GM21360 (cell line): ENCODE measurements around the gene MAGT1.
"Not testable (repeated sequence)": the region's sequence is repeated elsewhere in the genome, so short reads cannot be mapped to it uniquely, and the experiment has no call there.

Source experiments
- ATAC-seq: cut with Tn5 transposase; IDR thresholded peaks from one replicate; pipeline ENCODE4 v1.9.1; 2021; ENCODE audit warnings: mild to moderate bottlenecking, moderate library complexity; ENCODE audit not compliant: unreplicated experiment

Gene MAGT1

DNA sequence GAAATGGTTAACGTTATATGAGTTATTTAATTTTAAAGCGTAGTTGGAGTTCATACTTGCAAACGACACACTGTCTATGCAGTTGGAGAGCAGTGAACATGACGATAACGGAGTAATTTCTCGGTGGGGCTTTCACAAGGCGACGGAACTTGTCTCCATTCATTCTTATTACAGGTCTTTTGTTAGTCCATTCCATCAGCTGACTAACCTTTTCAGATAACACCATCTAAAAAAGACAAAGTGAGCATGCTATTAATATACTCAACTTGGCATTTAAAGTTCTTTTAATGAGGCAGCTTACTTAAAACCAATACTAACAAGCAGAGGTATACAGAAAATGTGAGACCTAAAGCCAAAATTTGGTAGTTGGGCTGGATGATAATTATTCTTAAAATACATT, 19.9 kb downstream of the MAGT1 start:
- no peak for ATAC-seq

DNA sequence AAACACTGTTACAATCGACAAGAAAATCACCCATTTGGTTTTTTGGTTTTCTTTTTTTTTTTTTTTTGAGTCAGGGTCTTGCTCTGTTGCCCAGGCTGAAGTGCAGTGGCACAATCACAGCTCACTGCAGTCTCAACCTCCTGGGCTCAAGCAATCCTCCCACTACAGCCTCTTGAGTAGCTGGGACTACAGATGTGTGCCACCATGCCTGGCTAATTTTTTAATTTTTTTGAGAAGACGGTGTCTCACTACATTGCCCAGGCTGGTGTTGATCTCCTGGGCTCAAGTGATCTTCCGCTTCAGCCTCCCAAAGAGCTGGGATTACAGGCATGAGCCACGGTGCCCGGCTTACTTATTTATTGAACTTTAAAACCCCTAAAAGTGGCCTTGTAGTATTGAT, 63.7 kb downstream of the MAGT1 start:
- ATAC-seq: not testable (repeated sequence)

DNA sequence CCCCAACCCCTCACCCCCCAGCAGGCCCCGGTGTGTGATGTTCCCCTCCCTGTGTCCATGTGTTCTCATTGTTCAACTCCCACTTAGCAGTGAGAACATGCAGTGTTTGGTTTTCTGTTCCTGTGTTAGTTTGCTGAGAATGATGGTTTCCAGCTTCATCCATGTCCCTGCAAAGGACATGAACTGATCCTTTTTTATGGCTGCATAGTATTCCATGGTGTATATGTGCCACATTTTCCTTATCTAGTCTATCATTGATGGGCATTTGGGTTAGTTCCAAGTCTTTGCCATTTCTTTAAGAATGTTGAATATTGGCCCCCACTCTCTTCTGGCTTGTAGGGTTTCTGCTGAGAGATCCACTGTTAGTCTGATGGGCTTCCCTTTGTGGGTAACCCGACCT, 73.2 kb downstream of the MAGT1 start:
- not testable (repeated sequence) for ATAC-seq

DNA sequence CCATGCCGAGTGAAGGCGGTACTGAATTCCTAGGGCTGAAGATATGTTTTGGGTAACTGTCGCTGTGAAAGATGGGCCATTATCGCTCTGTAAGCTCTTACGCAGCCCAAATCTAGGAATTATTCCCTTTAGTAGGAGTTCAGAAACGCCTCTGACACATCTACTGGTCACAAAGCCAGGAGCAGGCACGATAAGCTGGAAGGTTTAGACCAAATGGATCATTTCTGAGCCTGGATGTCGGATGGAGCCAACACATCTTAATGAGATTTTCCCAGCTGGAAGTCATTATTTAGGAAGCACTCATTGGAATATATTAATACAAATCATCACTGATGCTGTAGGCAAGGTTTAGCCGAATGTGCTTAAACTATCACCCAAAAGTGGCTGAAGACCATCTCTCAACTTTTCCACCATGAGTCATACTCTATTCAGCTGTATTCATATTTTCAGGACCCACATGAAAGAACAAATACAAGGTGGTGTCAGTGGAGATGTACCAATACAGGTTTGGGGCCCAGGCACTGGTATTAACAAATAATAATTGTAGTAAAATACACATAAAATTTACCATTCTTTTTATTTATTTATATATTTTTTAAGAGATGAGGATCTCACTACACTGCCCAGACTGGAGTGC, 75.0 kb downstream of the MAGT1 start:
- ATAC-seq: no peak

DNA sequence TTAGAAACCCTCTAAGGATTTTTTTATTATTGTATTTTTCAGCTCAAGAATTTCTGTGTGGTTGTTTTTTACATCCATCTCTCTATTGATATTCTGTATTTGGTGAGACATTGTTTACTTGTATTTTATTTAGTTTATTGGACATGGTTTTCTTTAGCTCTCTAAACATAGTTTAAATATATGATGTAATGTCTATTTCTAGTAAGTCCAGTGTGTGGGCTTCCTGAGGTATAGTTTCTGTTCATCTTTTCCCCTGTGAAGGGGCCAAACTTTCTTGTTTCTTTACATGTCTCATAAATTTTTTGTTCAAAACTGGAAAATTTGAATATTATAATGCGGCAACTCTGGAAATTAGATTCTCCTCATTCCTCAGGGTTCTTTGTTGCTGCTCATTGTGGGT, 81.0 kb downstream of the MAGT1 start:
- ATAC-seq: no peak

DNA sequence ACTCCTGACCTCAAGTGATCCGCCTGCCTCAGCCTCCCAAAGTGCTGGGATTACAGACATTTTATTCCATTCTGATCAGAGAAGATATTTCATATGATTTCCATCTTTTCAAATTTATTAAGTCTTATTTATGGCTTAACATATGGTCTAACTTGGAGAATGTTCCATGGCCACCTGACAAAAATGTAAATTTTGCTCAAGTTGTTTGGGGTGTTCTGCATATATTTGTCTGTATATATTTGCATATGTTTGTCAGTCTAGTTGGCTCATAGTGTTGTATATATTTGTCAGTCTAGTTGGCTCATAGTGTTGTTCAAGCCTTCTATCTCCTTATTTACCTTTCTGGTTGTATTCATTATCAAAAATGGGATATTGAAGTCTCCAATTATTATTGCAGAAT, 93.0 kb downstream of the MAGT1 start:
- no peak for ATAC-seq

DNA sequence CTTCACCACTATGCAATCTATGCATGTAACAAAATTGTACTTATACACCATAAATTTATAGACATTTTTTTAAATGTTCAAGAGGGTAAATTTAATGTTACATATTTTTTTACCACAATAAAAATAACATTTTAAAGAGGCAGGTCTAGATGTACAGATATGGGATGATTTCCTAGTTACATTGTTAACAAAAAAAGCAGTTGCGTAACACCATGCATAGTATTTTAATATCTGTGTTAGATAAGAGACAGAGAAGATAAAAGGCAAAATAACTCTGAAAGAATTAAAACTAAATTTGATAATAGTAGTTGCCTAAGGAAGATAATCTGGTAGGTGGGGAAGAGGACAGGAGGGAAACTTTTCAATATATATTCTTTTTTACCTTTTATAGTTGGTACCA, 100.1 kb downstream of the MAGT1 start:
- ATAC-seq: no peak

DNA sequence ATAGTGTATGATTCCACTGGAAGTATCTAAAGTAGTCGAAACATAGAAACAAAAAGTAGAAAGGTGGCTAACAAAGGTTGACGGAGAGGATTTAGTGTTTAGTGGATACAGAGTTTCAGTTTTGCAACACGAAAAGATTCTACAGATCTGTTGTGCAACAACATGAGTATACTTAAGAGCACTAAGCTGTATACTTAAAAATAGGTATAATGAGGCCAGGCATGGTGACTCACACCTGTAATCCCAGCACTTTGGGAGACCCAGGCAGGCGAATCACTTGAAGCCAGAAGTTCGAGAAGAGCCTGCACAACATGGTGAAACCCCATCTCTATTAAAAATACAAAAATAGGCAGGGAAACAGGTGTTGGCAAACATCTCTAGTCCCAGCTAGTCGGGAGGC, 101.3 kb downstream of the MAGT1 start:
- no peak for ATAC-seq

DNA sequence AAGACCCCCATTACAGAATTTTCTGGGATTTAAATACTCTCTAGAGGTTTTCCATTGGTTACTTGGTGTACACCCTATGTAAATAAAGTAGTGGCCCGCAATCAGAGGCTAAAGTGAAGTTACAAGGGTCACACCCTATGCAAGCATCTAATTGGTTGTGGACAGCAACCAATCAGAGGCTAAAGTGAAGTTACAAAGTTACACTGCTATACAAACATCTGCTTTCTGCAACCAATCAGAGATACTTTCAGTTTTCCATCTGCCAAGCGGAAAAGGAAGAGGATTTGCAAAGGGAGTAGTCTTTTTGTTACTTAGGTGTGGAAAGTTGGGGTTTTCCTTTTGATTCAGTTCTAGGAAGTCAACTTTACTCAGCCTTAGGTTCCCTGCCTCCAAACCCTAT, 107.2 kb downstream of the MAGT1 start:
- no peak for ATAC-seq

DNA sequence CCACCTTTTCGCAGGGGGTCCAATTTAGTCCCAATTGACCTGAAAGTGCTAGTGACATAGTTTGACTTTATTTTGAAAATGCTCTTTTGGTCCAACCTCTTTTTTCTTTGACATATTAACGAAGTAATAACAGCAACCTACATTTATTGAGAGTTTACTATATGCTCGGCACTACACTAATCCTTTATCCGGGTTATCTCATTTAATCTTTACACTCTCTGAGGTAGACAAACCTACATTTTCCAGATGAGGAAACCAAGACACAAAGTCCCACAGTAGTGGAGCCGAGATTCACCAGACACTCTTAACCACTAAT, 108.9 kb downstream of the MAGT1 start:
- peak; percentile 4 for ATAC-seq

DNA sequence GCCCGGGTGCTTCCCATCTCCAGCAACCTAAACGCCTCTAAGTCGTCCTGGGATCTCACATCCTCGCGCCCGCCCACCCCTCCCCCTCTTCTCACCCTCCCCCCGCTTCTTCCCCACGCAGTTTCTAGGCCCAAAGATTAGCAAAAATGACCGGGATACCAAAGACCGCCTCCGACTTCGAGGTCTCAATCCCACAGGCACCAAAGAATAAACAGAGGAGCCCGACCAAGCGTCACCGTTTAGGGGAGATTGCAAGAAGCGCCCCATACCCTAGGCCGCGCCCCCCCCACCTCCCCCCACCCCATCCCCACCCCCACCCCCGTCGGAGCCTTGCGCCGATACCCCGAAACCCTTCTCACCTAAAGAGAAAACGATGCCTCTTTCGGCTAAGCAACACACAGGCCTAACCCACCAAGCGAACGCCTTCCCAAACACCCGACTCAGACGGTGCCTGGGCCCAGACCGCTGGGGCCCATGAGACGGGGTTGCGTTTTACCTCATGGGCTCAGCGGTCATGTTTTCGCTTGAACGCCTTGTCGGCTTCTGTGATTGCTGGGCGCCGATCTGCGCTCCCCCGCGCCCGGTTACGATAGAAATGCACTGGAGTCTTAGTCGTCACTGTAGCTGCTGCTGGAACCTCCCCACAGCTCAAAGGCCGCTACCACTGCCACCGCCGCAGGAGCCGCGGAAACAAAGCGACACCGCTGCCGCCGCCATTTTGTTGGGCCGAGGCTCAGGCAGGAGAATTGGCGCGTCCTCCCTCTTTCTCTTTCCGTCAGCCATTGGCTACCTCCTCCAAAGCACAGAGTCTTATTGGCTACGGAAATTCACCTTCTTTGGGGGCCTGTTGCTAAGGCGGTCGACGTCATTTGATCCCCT, 109.5 kb downstream of the MAGT1 start, which contains the start of gene ATRX:
Gene ATRX, minus strand, starts transcription at position 731 of the 879 bp plus-strand sequence. Its CDS starts 215 bp downstream, at position 516.
- peak; percentile 92 for ATAC-seq

DNA sequence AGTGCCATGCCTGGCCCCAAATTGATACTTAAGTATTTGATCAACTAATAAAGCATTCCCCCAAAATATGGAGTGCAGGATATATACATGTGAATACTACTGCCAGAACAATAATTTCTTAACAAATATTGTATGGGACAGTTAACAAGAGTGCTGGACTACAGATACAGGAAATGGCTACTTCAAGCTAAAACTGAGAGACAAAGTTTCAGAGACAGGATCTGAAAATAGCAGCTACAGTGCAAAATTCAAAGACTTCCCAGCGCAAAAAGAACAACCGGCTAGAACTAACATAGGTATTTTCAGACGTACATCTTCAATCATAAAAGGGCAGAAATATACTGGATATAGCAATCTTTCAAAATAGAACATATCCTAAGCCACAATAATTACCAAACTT, 115.5 kb downstream of the MAGT1 start:
- ATAC-seq: no peak

DNA sequence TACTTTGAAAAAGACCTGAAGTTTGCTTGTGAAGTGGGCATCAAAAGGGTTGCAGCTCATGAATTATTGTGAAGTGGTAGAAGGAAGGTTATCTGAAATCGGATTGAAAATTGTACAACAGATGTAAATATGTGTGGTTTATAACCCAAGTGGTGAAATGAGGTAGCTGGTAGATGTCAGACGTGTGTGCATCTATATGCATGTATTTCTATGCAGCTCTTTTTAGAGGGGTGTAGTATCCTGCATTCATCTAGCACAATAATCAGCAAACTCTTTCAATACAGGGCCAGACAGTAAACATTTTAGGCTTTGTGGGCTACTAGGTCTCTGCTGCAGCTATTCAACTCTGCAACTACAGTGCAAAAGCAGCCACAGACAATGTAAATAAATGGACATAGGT, 118.6 kb downstream of the MAGT1 start:
- ATAC-seq: no peak
